Loucy (cell line): ENCODE results near the gene PER2.

ENCODE experiments used
- H2AFZ ChIP-seq: fragments of 200-600 bp; sonication (generic); 2 replicates; pipeline ENCODE4 v1.6.0; 2016; ENCODE audit warnings: antibody characterized with exemption, mild to moderate bottlenecking, low read length, moderate library complexity
- H3F3A ChIP-seq: fragments of 200-600 bp; 2 replicates; pipeline ENCODE4 v1.6.0; 2016; ENCODE audit warnings: antibody characterized with exemption, low read depth, mild to moderate bottlenecking
- H3K27me3 ChIP-seq: fragments of 200-600 bp; sonication (generic); 2 replicates; pipeline ENCODE4 v1.6.1; 2014; ENCODE audit warnings: low read length, mild to moderate bottlenecking; ENCODE audit not compliant: insufficient read depth, poor library complexity, severe bottlenecking
- H3K36me3 ChIP-seq: fragments of 200-600 bp; sonication (generic); 2 replicates; pipeline ENCODE4 v1.6.1; 2016; ENCODE audit warnings: low read length; ENCODE audit not compliant: insufficient read depth
- H3K4me1 ChIP-seq: fragments of 200-600 bp; sonication (generic); 2 replicates; pipeline ENCODE4 v1.5.1; 2014; ENCODE audit warnings: low read length, mild to moderate bottlenecking; ENCODE audit not compliant: insufficient read depth, poor library complexity, severe bottlenecking
- H3K4me2 ChIP-seq: fragments of 200-600 bp; sonication (generic); 2 replicates; pipeline ENCODE4 v1.6.0; 2014; ENCODE audit warnings: antibody characterized with exemption, low read length, low read depth, mild to moderate bottlenecking; ENCODE audit not compliant: poor library complexity, severe bottlenecking
- H3K4me3 ChIP-seq: fragments of 200-600 bp; sonication (generic); 2 replicates; pipeline ENCODE4 v1.5.1; 2014; ENCODE audit warnings: low read length, mild to moderate bottlenecking, mixed read lengths; ENCODE audit not compliant: poor library complexity, severe bottlenecking
- H3K79me2 ChIP-seq: fragments of 200-600 bp; sonication (generic); 2 replicates; pipeline ENCODE4 v1.6.1; 2014; ENCODE audit warnings: low read length; ENCODE audit not compliant: insufficient read depth
- H3K9ac ChIP-seq: fragments of 200-600 bp; sonication (generic); 2 replicates; pipeline ENCODE4 v1.6.0; 2014; ENCODE audit warnings: mild to moderate bottlenecking, low read depth, low read length, moderate library complexity; ENCODE audit not compliant: poor library complexity, severe bottlenecking
- H3K9me2 ChIP-seq: fragments of 200-600 bp; sonication (generic); replicated peaks from 2 replicates; pipeline ENCODE4 v1.6.1; 2016; ENCODE audit warnings: low read depth, low read length, mixed read lengths
- H3K9me3 ChIP-seq: fragments of 200-600 bp; sonication (generic); 2 replicates; pipeline ENCODE4 v1.6.1; 2014; ENCODE audit warnings: mild to moderate bottlenecking, antibody characterized with exemption, low read length, low read depth; ENCODE audit not compliant: insufficient read depth
- H4K20me1 ChIP-seq: fragments of 200-600 bp; sonication (generic); 2 replicates; pipeline ENCODE4 v1.6.0; 2014; ENCODE audit warnings: antibody characterized with exemption, low read length, mild to moderate bottlenecking; ENCODE audit not compliant: insufficient read depth, poor library complexity, severe bottlenecking
- CTCF ChIP-seq: fragments of 200-600 bp; sonication (generic); conservative IDR thresholded peaks from 2 replicates; pipeline ENCODE4 v1.5.1; 2014; ENCODE audit warnings: mild to moderate bottlenecking, antibody characterized with exemption, low read length
- EZH2phosphoT487 ChIP-seq: fragments of 200-600 bp; IDR thresholded peaks from 2 replicates; pipeline ENCODE4 v1.6.1; 2018; ENCODE audit warnings: antibody characterized with exemption, mild to moderate bottlenecking, moderate library complexity, borderline replicate concordance

The PER2 gene

GRCh38 chr2:238252766-238253630, 35.4 kb downstream of the PER2 start:
- Histone ChIP-seq H3K9me2 (no peaks in the 10 kb centered on the region), H3K4me2 (no peak overlapping the region), H3K9ac (no peak overlapping the region), H3K36me3 (peaks cover 33% of the 10 kb centered on the region; the same call in 1 of the 2 replicates), H3K4me3 (no peak overlapping the region), H2AFZ (no peak overlapping the region), H3K4me1 (no peaks in the 10 kb centered on the region), H4K20me1 (no peaks in the 10 kb centered on the region), H3K79me2 (no peaks in the 10 kb centered on the region), H3F3A (no peaks in the 10 kb centered on the region), H3K9me3 (no peaks in the 10 kb centered on the region), H3K27me3 (no peaks in the 10 kb centered on the region)
- TF ChIP-seq EZH2phosphoT487 (no peak), CTCF (no peak)

- no peaks in the 10 kb centered on the region for H3K27me3 ChIP-seq
- no peak overlapping the region for H3K4me3 ChIP-seq
- peaks cover 27% of the 10 kb centered on the region; the same call in 1 of the 2 replicates for H3K36me3 ChIP-seq
- H4K20me1 ChIP-seq = no peaks in the 10 kb centered on the region
- no peaks in the 10 kb centered on the region for H3K9me2 ChIP-seq
- no peaks in the 10 kb centered on the region for H3F3A ChIP-seq
- H3K4me2 ChIP-seq = no peak overlapping the region
- H2AFZ ChIP-seq = no peak overlapping the region
- H3K4me1 ChIP-seq = no peaks in the 10 kb centered on the region
- TF ChIP-seq CTCF = no peak
- no peaks in the 10 kb centered on the region for H3K79me2 ChIP-seq
- H3K9me3 ChIP-seq = no peaks in the 10 kb centered on the region
- no peak overlapping the region for H3K9ac ChIP-seq
These were observed 36.4 kb downstream of the PER2 start for GRCh38 chr2:238251986-238252385.

GRCh38 chr2:238251331-238251730, 37.1 kb downstream of the PER2 start:
- TF ChIP-seq CTCF (no peak), EZH2phosphoT487 (no peak)
- H2AFZ ChIP-seq = no peak overlapping the region
- H3K4me3 ChIP-seq = no peak overlapping the region
- peaks cover 24% of the 10 kb centered on the region; the same call in 1 of the 2 replicates for H3K36me3 ChIP-seq
- H3K27me3 ChIP-seq = no peaks in the 10 kb centered on the region
- H3F3A ChIP-seq = no peaks in the 10 kb centered on the region
- no peaks in the 10 kb centered on the region for H3K9me3 ChIP-seq
- no peaks in the 10 kb centered on the region for H3K9me2 ChIP-seq
- no peak overlapping the region for H3K9ac ChIP-seq
- H3K4me2 ChIP-seq = no peak overlapping the region
- H4K20me1 ChIP-seq = no peaks in the 10 kb centered on the region
- no peaks in the 10 kb centered on the region for H3K4me1 ChIP-seq
- H3K79me2 ChIP-seq = no peaks in the 10 kb centered on the region
